Esophagus squamous epithelium (tissue), 4 donors: ENCODE measurements around the gene LLCFC1.

Source experiments
- CTCF ChIP-seq, 6 experiments: fragments of 450-650 bp in 4 of 6; fragments of 200-600 bp in 2 of 6; sonication (generic) in 2 of 6; IDR thresholded peaks; one replicate each; pipeline ENCODE4 v1.5.1; 2016 to 2019; ENCODE audit warnings: antibody characterized with exemption in 6 of 6, mild to moderate bottlenecking in 4 of 6, moderate library complexity in 4 of 6
- POLR2A ChIP-seq, 4 donors: fragments of 450-650 bp; IDR thresholded peaks; one replicate each; pipeline ENCODE4 v1.6.1; 2017; ENCODE audit warnings: antibody characterized with exemption in 4 of 4, mild to moderate bottlenecking in 4 of 4, moderate library complexity in 3 of 4

GRCh38 chr7:142943706-142944268 lies 4.5 kb downstream of the LLCFC1 start:
- no peak for TF ChIP-seq POLR2A (IDR thresholded peaks at IDR 0.05)
- no peak for TF ChIP-seq CTCF (IDR thresholded peaks at IDR 0.05)
